K562 (cell line): ENCODE measurements around the gene MYLIP. TPM values are rescaled to one million over a fixed set of nuclear protein-coding genes. Genes with fewer than 3 reads are reported as not detected.
A peak's percentile ranks its signal among the peaks of the same experiment; 100 is the strongest.

Source experiments
- JUND ChIP-seq, 2 experiments: IDR thresholded peaks; 2 replicates in 1 of 2; 3 replicates in 1 of 2; pipeline ENCODE4 v1.6.1; 2011; ENCODE audit warnings: borderline replicate concordance in 2 of 2, low read depth in 2 of 2, low read length in 2 of 2, improper control_type of control experiment in 1 of 2, missing biosample characterization in 1 of 2, missing genetic modification characterization in 1 of 2, missing genetic modification reagents in 1 of 2
- NBN ChIP-seq: fragments of 450-650 bp; IDR thresholded peaks from 2 replicates; pipeline ENCODE4 v1.6.1; 2016; ENCODE audit warnings: low read depth, mild to moderate bottlenecking
- TEAD4 ChIP-seq, 2 experiments: sonication (generic) in 1 of 2; formaldehyde crosslinking in 1 of 2; IDR thresholded peaks; 2 replicates each; pipeline versions ENCODE4 v1.6.1 to v1.8.0; 2012 to 2022; ENCODE audit warnings: borderline replicate concordance in 1 of 2, inconsistent platforms in 1 of 2, low read length in 1 of 2, mild to moderate bottlenecking in 1 of 2, missing genetic modification reagents in 1 of 2
- ZFPM2 ChIP-seq: fragments of 250-450 bp; sonication (Bioruptor Pico); IDR thresholded peaks from 2 replicates; pipeline ENCODE4 v1.5.1; 2022; ENCODE audit warnings: mild to moderate bottlenecking
- ZNF232 ChIP-seq: sonication (generic); formaldehyde crosslinking; IDR thresholded peaks from 2 replicates; pipeline ENCODE4 v1.8.0; 2022; ENCODE audit warnings: mild to moderate bottlenecking, missing genetic modification reagents
- ZNF766 ChIP-seq: fragments of 200-800 bp; sonication (Bioruptor generic); conservative IDR thresholded peaks from 2 replicates; pipeline ENCODE4 v1.6.1; 2016; ENCODE audit warnings: missing genetic modification characterization, missing compliant biosample characterization
- polyA plus RNA-seq, 8 experiments: library from polyadenylated mRNA; depleted of rRNA in 4 of 8; stranded (reverse) in 5 of 8; unstranded in 3 of 8; fragments of >200 nt; fragmentation: Nextera tagmentation in 2 of 8; fragmentation: Illumina TruSeq in 1 of 8; extraction: Ambion mirVana in 2 of 8; extraction: Trizol in 1 of 8; gene quantifications; 2 replicates each; pipeline versions ENCODE4 v1.2.1 to v1.2.3, GENCODE V29; 2011 to 2014; ENCODE audit warnings: inconsistent platforms in 1 of 8, missing spikeins in 1 of 8
- total RNA-seq, 7 experiments: library from RNA; depleted of rRNA in 6 of 7; stranded (reverse); fragments of >200 nt in 6 of 7; fragmentation: Illumina TruSeq in 2 of 7; extraction: Trizol in 2 of 7; gene quantifications; 2 replicates each; pipeline versions ENCODE4 v1.2.1 to v1.2.3, GENCODE V29; 2011 to 2021; ENCODE audit warnings: low replicate concordance in 1 of 7
- TF ChIP-seq, protein P1 (sequence below): fragments of 250-450 bp; sonication (Bioruptor Pico); IDR thresholded peaks from 2 replicates; pipeline ENCODE4 v1.9.0; 2021; ENCODE audit warnings: mild to moderate bottlenecking, inconsistent platforms
- TF ChIP-seq, protein P2 (sequence below), 2 experiments: fragments of 450-650 bp; conservative IDR thresholded peaks; 2 replicates each; pipeline ENCODE4 v1.6.1; 2017; ENCODE audit warnings: mild to moderate bottlenecking in 2 of 2, moderate library complexity in 2 of 2
- TF ChIP-seq, protein P3 (sequence below): fragments of 250-450 bp; sonication (Bioruptor Pico); IDR thresholded peaks from 2 replicates; pipeline ENCODE4 v1.5.0; 2021
- TF ChIP-seq, protein P4 (sequence below): fragments of 150-350 bp; IDR thresholded peaks from 2 replicates; pipeline ENCODE4 v1.6.1; 2014; ENCODE audit warnings: low read depth, mild to moderate bottlenecking, low read length, borderline replicate concordance
- TF ChIP-seq, protein P5 (sequence below), 2 experiments: IDR thresholded peaks; 2 replicates each; pipeline ENCODE4 v1.6.1; 2012; ENCODE audit warnings: improper control_type of control experiment in 2 of 2, low read depth in 2 of 2, low read length in 2 of 2, borderline replicate concordance in 1 of 2
- TF ChIP-seq, protein P6 (sequence below): sonication (generic); formaldehyde crosslinking; IDR thresholded peaks from 2 replicates; pipeline ENCODE4 v1.8.0; 2022; ENCODE audit warnings: missing genetic modification reagents, mild to moderate bottlenecking, borderline replicate concordance

Gene MYLIP
- total and polyA plus RNA-seq, 9 of the 15 experiments (the other 6 are each of a cell fraction or from before 2014, with no cell fraction given), result 10.8 to 43.5 (median 31.5) TPM

DNA sequence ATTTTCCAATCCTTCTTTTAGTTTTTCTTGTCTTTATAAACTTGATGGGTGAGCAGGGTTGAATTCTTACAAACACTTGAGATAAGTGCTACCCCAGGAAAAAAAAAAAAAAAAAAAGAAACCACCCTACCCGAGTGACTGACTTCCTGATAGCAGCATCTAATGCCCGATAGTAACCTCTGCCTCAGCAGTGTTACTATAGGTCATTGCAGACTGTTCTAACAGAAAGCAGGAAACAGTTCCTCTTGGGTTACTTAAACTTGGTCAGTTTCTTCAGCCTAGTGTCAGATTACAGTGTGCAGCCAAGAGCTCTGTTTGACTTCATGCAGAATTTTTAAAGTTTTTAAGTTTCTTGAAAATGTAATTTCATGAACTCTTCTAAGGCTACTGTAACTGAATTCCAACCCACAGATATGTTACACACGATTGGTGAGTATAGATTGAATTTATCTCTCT, 2.1 kb downstream of the MYLIP start (continued):
- TF ChIP-seq, protein P1, sequence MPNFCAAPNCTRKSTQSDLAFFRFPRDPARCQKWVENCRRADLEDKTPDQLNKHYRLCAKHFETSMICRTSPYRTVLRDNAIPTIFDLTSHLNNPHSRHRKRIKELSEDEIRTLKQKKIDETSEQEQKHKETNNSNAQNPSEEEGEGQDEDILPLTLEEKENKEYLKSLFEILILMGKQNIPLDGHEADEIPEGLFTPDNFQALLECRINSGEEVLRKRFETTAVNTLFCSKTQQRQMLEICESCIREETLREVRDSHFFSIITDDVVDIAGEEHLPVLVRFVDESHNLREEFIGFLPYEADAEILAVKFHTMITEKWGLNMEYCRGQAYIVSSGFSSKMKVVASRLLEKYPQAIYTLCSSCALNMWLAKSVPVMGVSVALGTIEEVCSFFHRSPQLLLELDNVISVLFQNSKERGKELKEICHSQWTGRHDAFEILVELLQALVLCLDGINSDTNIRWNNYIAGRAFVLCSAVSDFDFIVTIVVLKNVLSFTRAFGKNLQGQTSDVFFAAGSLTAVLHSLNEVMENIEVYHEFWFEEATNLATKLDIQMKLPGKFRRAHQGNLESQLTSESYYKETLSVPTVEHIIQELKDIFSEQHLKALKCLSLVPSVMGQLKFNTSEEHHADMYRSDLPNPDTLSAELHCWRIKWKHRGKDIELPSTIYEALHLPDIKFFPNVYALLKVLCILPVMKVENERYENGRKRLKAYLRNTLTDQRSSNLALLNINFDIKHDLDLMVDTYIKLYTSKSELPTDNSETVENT (CRISPR knock-in tag), result no peak
- TF ChIP-seq, protein P2, sequence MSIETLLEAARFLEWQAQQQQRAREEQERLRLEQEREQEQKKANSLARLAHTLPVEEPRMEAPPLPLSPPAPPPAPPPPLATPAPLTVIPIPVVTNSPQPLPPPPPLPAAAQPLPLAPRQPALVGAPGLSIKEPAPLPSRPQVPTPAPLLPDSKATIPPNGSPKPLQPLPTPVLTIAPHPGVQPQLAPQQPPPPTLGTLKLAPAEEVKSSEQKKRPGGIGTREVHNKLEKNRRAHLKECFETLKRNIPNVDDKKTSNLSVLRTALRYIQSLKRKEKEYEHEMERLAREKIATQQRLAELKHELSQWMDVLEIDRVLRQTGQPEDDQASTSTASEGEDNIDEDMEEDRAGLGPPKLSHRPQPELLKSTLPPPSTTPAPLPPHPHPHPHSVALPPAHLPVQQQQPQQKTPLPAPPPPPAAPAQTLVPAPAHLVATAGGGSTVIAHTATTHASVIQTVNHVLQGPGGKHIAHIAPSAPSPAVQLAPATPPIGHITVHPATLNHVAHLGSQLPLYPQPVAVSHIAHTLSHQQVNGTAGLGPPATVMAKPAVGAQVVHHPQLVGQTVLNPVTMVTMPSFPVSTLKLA (conservative IDR thresholded peaks at IDR 0.05), result peak; percentile 42 to 56; a peak in 3 of 4 replicates
- TF ChIP-seq, protein P3, sequence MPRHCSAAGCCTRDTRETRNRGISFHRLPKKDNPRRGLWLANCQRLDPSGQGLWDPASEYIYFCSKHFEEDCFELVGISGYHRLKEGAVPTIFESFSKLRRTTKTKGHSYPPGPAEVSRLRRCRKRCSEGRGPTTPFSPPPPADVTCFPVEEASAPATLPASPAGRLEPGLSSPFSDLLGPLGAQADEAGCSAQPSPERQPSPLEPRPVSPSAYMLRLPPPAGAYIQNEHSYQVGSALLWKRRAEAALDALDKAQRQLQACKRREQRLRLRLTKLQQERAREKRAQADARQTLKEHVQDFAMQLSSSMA (CRISPR knock-in tag), result no peak
- TF ChIP-seq, protein P4, sequence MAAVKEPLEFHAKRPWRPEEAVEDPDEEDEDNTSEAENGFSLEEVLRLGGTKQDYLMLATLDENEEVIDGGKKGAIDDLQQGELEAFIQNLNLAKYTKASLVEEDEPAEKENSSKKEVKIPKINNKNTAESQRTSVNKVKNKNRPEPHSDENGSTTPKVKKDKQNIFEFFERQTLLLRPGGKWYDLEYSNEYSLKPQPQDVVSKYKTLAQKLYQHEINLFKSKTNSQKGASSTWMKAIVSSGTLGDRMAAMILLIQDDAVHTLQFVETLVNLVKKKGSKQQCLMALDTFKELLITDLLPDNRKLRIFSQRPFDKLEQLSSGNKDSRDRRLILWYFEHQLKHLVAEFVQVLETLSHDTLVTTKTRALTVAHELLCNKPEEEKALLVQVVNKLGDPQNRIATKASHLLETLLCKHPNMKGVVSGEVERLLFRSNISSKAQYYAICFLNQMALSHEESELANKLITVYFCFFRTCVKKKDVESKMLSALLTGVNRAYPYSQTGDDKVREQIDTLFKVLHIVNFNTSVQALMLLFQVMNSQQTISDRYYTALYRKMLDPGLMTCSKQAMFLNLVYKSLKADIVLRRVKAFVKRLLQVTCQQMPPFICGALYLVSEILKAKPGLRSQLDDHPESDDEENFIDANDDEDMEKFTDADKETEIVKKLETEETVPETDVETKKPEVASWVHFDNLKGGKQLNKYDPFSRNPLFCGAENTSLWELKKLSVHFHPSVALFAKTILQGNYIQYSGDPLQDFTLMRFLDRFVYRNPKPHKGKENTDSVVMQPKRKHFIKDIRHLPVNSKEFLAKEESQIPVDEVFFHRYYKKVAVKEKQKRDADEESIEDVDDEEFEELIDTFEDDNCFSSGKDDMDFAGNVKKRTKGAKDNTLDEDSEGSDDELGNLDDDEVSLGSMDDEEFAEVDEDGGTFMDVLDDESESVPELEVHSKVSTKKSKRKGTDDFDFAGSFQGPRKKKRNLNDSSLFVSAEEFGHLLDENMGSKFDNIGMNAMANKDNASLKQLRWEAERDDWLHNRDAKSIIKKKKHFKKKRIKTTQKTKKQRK, result no peak
- TF ChIP-seq ZNF766 (peak; percentile 62; the same call in 1 of the 2 replicates), TEAD4 (IDR thresholded peaks at IDR 0.05; ENCODE audit: low read length) (peak; percentile 46; the same call in 1 of the 2 replicates), TEAD4 (CRISPR knock-in tag; IDR thresholded peaks at IDR 0.05; ENCODE audit: borderline replicate concordance) (no peak), ZNF232 (CRISPR knock-in tag) (no peak), JUND (IDR thresholded peaks at IDR 0.05; ENCODE audit: borderline replicate concordance, low read depth, low read length) (peak; percentile 59; the same call in 1 of the 2 replicates), JUND (tag; IDR thresholded peaks at IDR 0.05; ENCODE audit: borderline replicate concordance, low read depth, low read length) (peak; percentile 37; the same call in 1 of the 3 replicates), NBN (peak; percentile 87; the same call in 1 of the 2 replicates), ZFPM2 (no peak)
- TF ChIP-seq, protein P5, sequence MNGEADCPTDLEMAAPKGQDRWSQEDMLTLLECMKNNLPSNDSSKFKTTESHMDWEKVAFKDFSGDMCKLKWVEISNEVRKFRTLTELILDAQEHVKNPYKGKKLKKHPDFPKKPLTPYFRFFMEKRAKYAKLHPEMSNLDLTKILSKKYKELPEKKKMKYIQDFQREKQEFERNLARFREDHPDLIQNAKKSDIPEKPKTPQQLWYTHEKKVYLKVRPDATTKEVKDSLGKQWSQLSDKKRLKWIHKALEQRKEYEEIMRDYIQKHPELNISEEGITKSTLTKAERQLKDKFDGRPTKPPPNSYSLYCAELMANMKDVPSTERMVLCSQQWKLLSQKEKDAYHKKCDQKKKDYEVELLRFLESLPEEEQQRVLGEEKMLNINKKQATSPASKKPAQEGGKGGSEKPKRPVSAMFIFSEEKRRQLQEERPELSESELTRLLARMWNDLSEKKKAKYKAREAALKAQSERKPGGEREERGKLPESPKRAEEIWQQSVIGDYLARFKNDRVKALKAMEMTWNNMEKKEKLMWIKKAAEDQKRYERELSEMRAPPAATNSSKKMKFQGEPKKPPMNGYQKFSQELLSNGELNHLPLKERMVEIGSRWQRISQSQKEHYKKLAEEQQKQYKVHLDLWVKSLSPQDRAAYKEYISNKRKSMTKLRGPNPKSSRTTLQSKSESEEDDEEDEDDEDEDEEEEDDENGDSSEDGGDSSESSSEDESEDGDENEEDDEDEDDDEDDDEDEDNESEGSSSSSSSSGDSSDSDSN (IDR thresholded peaks at IDR 0.05; ENCODE audit: borderline replicate concordance in 1 of 2, low read depth in 2 of 2, low read length in 2 of 2), result no peak
- TF ChIP-seq, protein P6, sequence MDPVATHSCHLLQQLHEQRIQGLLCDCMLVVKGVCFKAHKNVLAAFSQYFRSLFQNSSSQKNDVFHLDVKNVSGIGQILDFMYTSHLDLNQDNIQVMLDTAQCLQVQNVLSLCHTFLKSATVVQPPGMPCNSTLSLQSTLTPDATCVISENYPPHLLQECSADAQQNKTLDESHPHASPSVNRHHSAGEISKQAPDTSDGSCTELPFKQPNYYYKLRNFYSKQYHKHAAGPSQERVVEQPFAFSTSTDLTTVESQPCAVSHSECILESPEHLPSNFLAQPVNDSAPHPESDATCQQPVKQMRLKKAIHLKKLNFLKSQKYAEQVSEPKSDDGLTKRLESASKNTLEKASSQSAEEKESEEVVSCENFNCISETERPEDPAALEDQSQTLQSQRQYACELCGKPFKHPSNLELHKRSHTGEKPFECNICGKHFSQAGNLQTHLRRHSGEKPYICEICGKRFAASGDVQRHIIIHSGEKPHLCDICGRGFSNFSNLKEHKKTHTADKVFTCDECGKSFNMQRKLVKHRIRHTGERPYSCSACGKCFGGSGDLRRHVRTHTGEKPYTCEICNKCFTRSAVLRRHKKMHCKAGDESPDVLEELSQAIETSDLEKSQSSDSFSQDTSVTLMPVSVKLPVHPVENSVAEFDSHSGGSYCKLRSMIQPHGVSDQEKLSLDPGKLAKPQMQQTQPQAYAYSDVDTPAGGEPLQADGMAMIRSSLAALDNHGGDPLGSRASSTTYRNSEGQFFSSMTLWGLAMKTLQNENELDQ, result no peak
